ENCODE measurements around the gene GSTA4.
"Not testable (repeated sequence)": the region's sequence is repeated elsewhere in the genome, so short reads cannot be mapped to it uniquely, and the experiment has no call there.

DNA sequence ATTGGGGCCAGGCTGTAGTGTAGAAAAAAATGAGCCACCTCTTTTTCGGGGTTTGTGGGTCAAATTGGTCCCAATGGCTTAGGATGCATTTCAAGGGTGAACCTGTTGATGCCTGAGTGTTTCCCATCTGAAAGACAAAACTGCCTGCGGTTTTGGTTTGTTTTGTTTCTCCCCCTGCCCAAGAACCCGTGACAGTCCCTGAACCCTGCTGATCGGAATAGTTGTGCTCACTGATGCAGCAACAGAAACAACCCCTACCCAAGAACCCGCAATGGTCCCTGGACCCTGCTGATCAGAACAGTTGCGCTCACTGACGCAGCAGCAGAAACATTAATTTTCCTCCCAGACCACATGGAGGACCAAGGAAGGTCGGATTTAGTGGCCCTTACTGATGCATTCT is 34.9 kb downstream of the GSTA4 start:
- TF ChIP-seq, protein P1, sequence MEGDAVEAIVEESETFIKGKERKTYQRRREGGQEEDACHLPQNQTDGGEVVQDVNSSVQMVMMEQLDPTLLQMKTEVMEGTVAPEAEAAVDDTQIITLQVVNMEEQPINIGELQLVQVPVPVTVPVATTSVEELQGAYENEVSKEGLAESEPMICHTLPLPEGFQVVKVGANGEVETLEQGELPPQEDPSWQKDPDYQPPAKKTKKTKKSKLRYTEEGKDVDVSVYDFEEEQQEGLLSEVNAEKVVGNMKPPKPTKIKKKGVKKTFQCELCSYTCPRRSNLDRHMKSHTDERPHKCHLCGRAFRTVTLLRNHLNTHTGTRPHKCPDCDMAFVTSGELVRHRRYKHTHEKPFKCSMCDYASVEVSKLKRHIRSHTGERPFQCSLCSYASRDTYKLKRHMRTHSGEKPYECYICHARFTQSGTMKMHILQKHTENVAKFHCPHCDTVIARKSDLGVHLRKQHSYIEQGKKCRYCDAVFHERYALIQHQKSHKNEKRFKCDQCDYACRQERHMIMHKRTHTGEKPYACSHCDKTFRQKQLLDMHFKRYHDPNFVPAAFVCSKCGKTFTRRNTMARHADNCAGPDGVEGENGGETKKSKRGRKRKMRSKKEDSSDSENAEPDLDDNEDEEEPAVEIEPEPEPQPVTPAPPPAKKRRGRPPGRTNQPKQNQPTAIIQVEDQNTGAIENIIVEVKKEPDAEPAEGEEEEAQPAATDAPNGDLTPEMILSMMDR (conservative IDR thresholded peaks at IDR 0.05; ENCODE audit: low read length): not testable (repeated sequence)
- TF ChIP-seq EZH2phosphoT487 (IDR thresholded peaks at IDR 0.05; ENCODE audit: borderline replicate concordance): not testable (repeated sequence)

Data from Loucy (cell line).